Measurements from ENCODE around the gene CIAO2B. TPM values are rescaled to one million over a fixed set of nuclear protein-coding genes. Genes with fewer than 3 reads are reported as not detected.
"Not testable (repeated sequence)": the region's sequence is repeated elsewhere in the genome, so short reads cannot be mapped to it uniquely, and the experiment has no call there.

The CIAO2B gene
- total and polyA plus RNA-seq, 3 experiments from 2014 or later, result 132 to 176 (median 164) TPM

- H3K4me3 Mint-ChIP-seq, result peak overlapping the region; percentile 85 to 93 (median 91)
- POLR2A ChIA-PET, result interaction anchor here (0.8 kb wide), 1 partner anchor 573 kb away, joined by 3 read pairs; no protein-coding TSS in a partner anchor
Observed at GRCh38 chr16:66947302-66948065, 13.3 kb upstream of the CIAO2B start.

GRCh38 chr16:66946974-66947301 is 12.7 kb upstream of the CIAO2B start:
- no peak for DNase-seq
- Histone ChIP-seq H3K4me3 (ENCODE audit: low read length) (no peak overlapping the region), H3K27ac (ENCODE audit: low read depth, low read length) (no peak overlapping the region), H3K9me3 (ENCODE audit: low read length) (no peaks in the 10 kb centered on the region), H3K36me3 (ENCODE audit: insufficient read depth, low read length) (peaks cover 4% of the 10 kb centered on the region), H3K27me3 (ENCODE audit: insufficient read depth, low read length, poor library complexity, severe bottlenecking) (peaks cover 16% of the 10 kb centered on the region), H3K4me1 (ENCODE audit: insufficient read depth, low read length) (peaks cover 7% of the 10 kb centered on the region)
- H3K27me3 Mint-ChIP-seq, result peaks cover 15 to 36% of the 10 kb centered on the region in 2 donors
- ChIA-PET POLR2A (no interaction called here), CTCF (no interaction called here)
- peaks cover 0 to 4% (median 0%) of the 10 kb centered on the region in 5 donors for H3K9me3 Mint-ChIP-seq
- H3K27ac Mint-ChIP-seq, result peak overlapping the region in 4 of 8 donors; percentile 1 to 56 (median 20)
- H3K4me1 Mint-ChIP-seq, result peaks cover 13 to 25% (median 15%) of the 10 kb centered on the region in 3 donors
- peaks cover 5 to 20% (median 8%) of the 10 kb centered on the region in 3 donors for H3K36me3 Mint-ChIP-seq
- H3K4me3 Mint-ChIP-seq, result peak overlapping the region; percentile 85 to 93 (median 91)

More at GRCh38 chr16:66947302-66948065, 13.3 kb upstream of the CIAO2B start:
- Histone ChIP-seq H3K4me1 (ENCODE audit: insufficient read depth, low read length) (peaks cover 7% of the 10 kb centered on the region), H3K9me3 (ENCODE audit: low read length) (no peaks in the 10 kb centered on the region), H3K4me3 (ENCODE audit: low read length) (peak overlapping the region; percentile 46), H3K36me3 (ENCODE audit: insufficient read depth, low read length) (peaks cover 4% of the 10 kb centered on the region), H3K27me3 (ENCODE audit: insufficient read depth, low read length, poor library complexity, severe bottlenecking) (peaks cover 16% of the 10 kb centered on the region), H3K27ac (ENCODE audit: low read depth, low read length) (no peak overlapping the region)
- peak; percentile 73 to 86 (median 79) for DNase-seq
- CTCF ChIA-PET, result interaction anchor here (0.7 kb wide), 1 partner anchor 10 kb away, joined by 3 read pairs; no protein-coding TSS in a partner anchor
- H3K27me3 Mint-ChIP-seq, result peaks cover 19 to 37% of the 10 kb centered on the region in 2 donors
- H3K36me3 Mint-ChIP-seq, result peaks cover 5 to 14% (median 8%) of the 10 kb centered on the region in 3 donors
- H3K4me1 Mint-ChIP-seq, result peaks cover 13 to 25% (median 15%) of the 10 kb centered on the region in 3 donors
- peak overlapping the region in 5 of 8 donors; percentile 13 to 79 (median 47) for H3K27ac Mint-ChIP-seq
- peaks cover 0 to 4% (median 0%) of the 10 kb centered on the region in 5 donors for H3K9me3 Mint-ChIP-seq

- ChIA-PET CTCF (no interaction called here), POLR2A (no interaction called here)
- H3K36me3 ChIP-seq (ENCODE audit: insufficient read depth, low read length), result peaks cover 7% of the 10 kb centered on the region
- H3K9me3 ChIP-seq (ENCODE audit: low read length), result no peaks in the 10 kb centered on the region
- peaks cover 7% of the 10 kb centered on the region for H3K4me1 ChIP-seq (ENCODE audit: insufficient read depth, low read length)
- Mint-ChIP-seq H3K36me3 (peaks cover 4 to 24% (median 5%) of the 10 kb centered on the region in 3 donors), H3K27ac (peak overlapping the region in 1 of 8 donors; percentile 1), H3K4me1 (peaks cover 13 to 25% (median 15%) of the 10 kb centered on the region in 3 donors), H3K27me3 (peaks cover 13 to 32% of the 10 kb centered on the region in 2 donors), H3K9me3 (peaks cover 0 to 3% (median 0%) of the 10 kb centered on the region in 5 donors), H3K4me3 (no peak overlapping the region)
- H3K4me3 ChIP-seq (ENCODE audit: low read length), result no peak overlapping the region
- H3K27me3 ChIP-seq (ENCODE audit: insufficient read depth, low read length, poor library complexity, severe bottlenecking), result peaks cover 12% of the 10 kb centered on the region
- H3K27ac ChIP-seq (ENCODE audit: low read depth, low read length), result no peak overlapping the region
- DNase-seq, result no peak
Observed at GRCh38 chr16:66946541-66946940, 12.3 kb upstream of the CIAO2B start.

GRCh38 chr16:66945939-66946338 is 11.7 kb upstream of the CIAO2B start:
- H3K4me3 Mint-ChIP-seq, result no peak overlapping the region
- peaks cover 7% of the 10 kb centered on the region for H3K4me1 ChIP-seq (ENCODE audit: insufficient read depth, low read length)
- no peaks in the 10 kb centered on the region for H3K9me3 ChIP-seq (ENCODE audit: low read length)
- no peak for DNase-seq
- ChIA-PET POLR2A (no interaction called here), CTCF (no interaction called here)
- H3K27ac Mint-ChIP-seq, result no peak overlapping the region
- peaks cover 0 to 30% (median 5%) of the 10 kb centered on the region in 3 donors for H3K36me3 Mint-ChIP-seq
- peaks cover 12% of the 10 kb centered on the region for H3K36me3 ChIP-seq (ENCODE audit: insufficient read depth, low read length)
- no peak overlapping the region for H3K4me3 ChIP-seq (ENCODE audit: low read length)
- peaks cover 10% of the 10 kb centered on the region for H3K27me3 ChIP-seq (ENCODE audit: insufficient read depth, low read length, poor library complexity, severe bottlenecking)
- no peaks in the 10 kb centered on the region for H3K9me3 Mint-ChIP-seq
- peaks cover 13 to 25% (median 15%) of the 10 kb centered on the region in 3 donors for H3K4me1 Mint-ChIP-seq
- peaks cover 13 to 26% of the 10 kb centered on the region in 2 donors for H3K27me3 Mint-ChIP-seq
- no peak overlapping the region for H3K27ac ChIP-seq (ENCODE audit: low read depth, low read length)

- CTCF ChIA-PET; H3K27ac ChIP-seq (ENCODE audit: low read depth, low read length); H3K4me1 ChIP-seq (ENCODE audit: insufficient read depth, low read length); H3K4me3 ChIP-seq (ENCODE audit: low read length); H3K9me3 Mint-ChIP-seq; H3K9me3 ChIP-seq (ENCODE audit: low read length); DNase-seq; H3K4me3 Mint-ChIP-seq; POLR2A ChIA-PET; H3K27ac Mint-ChIP-seq: not testable (repeated sequence)
- peaks cover 19% of the 10 kb centered on the region for H3K36me3 ChIP-seq (ENCODE audit: insufficient read depth, low read length)
- H3K27me3 ChIP-seq (ENCODE audit: insufficient read depth, low read length, poor library complexity, severe bottlenecking), result peaks cover 10% of the 10 kb centered on the region
- peaks cover 9 to 19% of the 10 kb centered on the region in 2 donors for H3K27me3 Mint-ChIP-seq
- H3K4me1 Mint-ChIP-seq, result peaks cover 13 to 25% (median 15%) of the 10 kb centered on the region in 3 donors
- peaks cover 0 to 40% (median 5%) of the 10 kb centered on the region in 3 donors for H3K36me3 Mint-ChIP-seq
Observed at GRCh38 chr16:66944971-66945370, 10.8 kb upstream of the CIAO2B start.

- H3K9me3 Mint-ChIP-seq, result no peaks in the 10 kb centered on the region
- H3K36me3 ChIP-seq (ENCODE audit: insufficient read depth, low read length), result peaks cover 19% of the 10 kb centered on the region
- no peak overlapping the region for H3K4me3 ChIP-seq (ENCODE audit: low read length)
- ChIA-PET POLR2A (interaction anchor here (0.9 kb wide), 1 partner anchor 9 kb away, joined by 3 read pairs; no protein-coding TSS in a partner anchor), CTCF (interaction anchor here (0.8 to 1.0 kb wide), 2 partner anchors 17 to 20 kb away, joined by 3 read pairs; partner anchors contain the start of gene CES3)
- DNase-seq, result no peak
- peaks cover 13 to 19% (median 15%) of the 10 kb centered on the region in 3 donors for H3K4me1 Mint-ChIP-seq
- H3K36me3 Mint-ChIP-seq, result peaks cover 0 to 48% (median 8%) of the 10 kb centered on the region in 3 donors
- H3K27me3 Mint-ChIP-seq, result peaks cover 5 to 10% of the 10 kb centered on the region in 2 donors
- H3K4me1 ChIP-seq (ENCODE audit: insufficient read depth, low read length), result peaks cover 7% of the 10 kb centered on the region
- H3K27ac Mint-ChIP-seq, result no peak overlapping the region
- H3K9me3 ChIP-seq (ENCODE audit: low read length), result no peaks in the 10 kb centered on the region
- H3K4me3 Mint-ChIP-seq, result no peak overlapping the region
- peaks cover 2% of the 10 kb centered on the region for H3K27me3 ChIP-seq (ENCODE audit: insufficient read depth, low read length, poor library complexity, severe bottlenecking)
- no peak overlapping the region for H3K27ac ChIP-seq (ENCODE audit: low read depth, low read length)
Observed at GRCh38 chr16:66944054-66944441, 9.8 kb upstream of the CIAO2B start.

GRCh38 chr16:66943426-66944053 is 9.3 kb upstream of the CIAO2B start:
- no peak overlapping the region for H3K4me3 ChIP-seq (ENCODE audit: low read length)
- ChIA-PET CTCF (interaction anchor here (1.0 to 1.3 kb wide), 3 partner anchors 11 to 63 kb away, joined by 3 read pairs; partner anchors contain the start of genes CES3 and PDP2), POLR2A (interaction anchor here (0.9 kb wide), 1 partner anchor 9 kb away, joined by 3 read pairs; no protein-coding TSS in a partner anchor)
- H3K9me3 ChIP-seq (ENCODE audit: low read length), result no peaks in the 10 kb centered on the region
- DNase-seq, result no peak
- Mint-ChIP-seq H3K27me3 (peaks cover 0 to 5% of the 10 kb centered on the region in 2 donors), H3K9me3 (no peaks in the 10 kb centered on the region), H3K27ac (no peak overlapping the region), H3K36me3 (peaks cover 0 to 53% (median 8%) of the 10 kb centered on the region in 3 donors), H3K4me1 (peaks cover 13 to 19% (median 13%) of the 10 kb centered on the region in 3 donors), H3K4me3 (no peak overlapping the region)
- peaks cover 19% of the 10 kb centered on the region for H3K36me3 ChIP-seq (ENCODE audit: insufficient read depth, low read length)
- no peaks in the 10 kb centered on the region for H3K27me3 ChIP-seq (ENCODE audit: insufficient read depth, low read length, poor library complexity, severe bottlenecking)
- H3K4me1 ChIP-seq (ENCODE audit: insufficient read depth, low read length), result peaks cover 4% of the 10 kb centered on the region
- no peak overlapping the region for H3K27ac ChIP-seq (ENCODE audit: low read depth, low read length)
